H1 (cell line): ENCODE measurements around the gene RRP9. TPM values are rescaled to one million over a fixed set of nuclear protein-coding genes. Genes with fewer than 3 reads are reported as not detected.

Experiments
- ATF2 ChIP-seq: IDR thresholded peaks from 2 replicates; pipeline ENCODE4 v1.6.1; 2012; ENCODE audit warnings: low read length, inconsistent platforms
- ATF3 ChIP-seq: IDR thresholded peaks from 2 replicates; pipeline ENCODE4 v1.6.1; 2011; ENCODE audit warnings: low read depth, mild to moderate bottlenecking, low read length; ENCODE audit not compliant: insufficient read depth
- BACH1 ChIP-seq: IDR thresholded peaks from 2 replicates; pipeline ENCODE4 v1.6.1; 2012; ENCODE audit warnings: low read length, improper control_type of control experiment
- EGR1 ChIP-seq: IDR thresholded peaks from 2 replicates; pipeline ENCODE4 v1.6.1; 2011; ENCODE audit warnings: low read depth, low read length, borderline replicate concordance
- GTF2F1 ChIP-seq: IDR thresholded peaks from 2 replicates; pipeline ENCODE4 v1.6.1; 2012; ENCODE audit warnings: low read depth, low read length, improper control_type of control experiment, borderline replicate concordance
- HDAC6 ChIP-seq: IDR thresholded peaks from one replicate; pipeline ENCODE4 v1.7.1; 2012; ENCODE audit warnings: low read depth, mild to moderate bottlenecking, inconsistent platforms, low read length, moderate library complexity
- RXRA ChIP-seq: IDR thresholded peaks from 2 replicates; pipeline ENCODE4 v1.6.1; 2011; ENCODE audit warnings: low read depth, mild to moderate bottlenecking, low read length, moderate library complexity; ENCODE audit not compliant: insufficient read depth
- SP1 ChIP-seq: IDR thresholded peaks from 2 replicates; pipeline ENCODE4 v1.6.1; 2011; ENCODE audit warnings: low read depth, low read length
- polyA plus RNA-seq, 7 experiments: library from polyadenylated mRNA; depleted of rRNA in 3 of 7; stranded (reverse) in 5 of 7; unstranded in 2 of 7; fragments of >200 nt in 5 of 7; fragments of 200-250 nt in 2 of 7; gene quantifications; 1 replicate in 5 of 7; 2 replicates in 1 of 7; 4 replicates in 1 of 7; pipeline versions ENCODE4 v1.2.1 to v1.2.3, GENCODE V29; 2011 to 2013; ENCODE audit warnings: missing spikeins in 2 of 7, mixed read lengths in 2 of 7
- total RNA-seq: library from RNA; stranded (reverse); fragmentation: NEBNext Ultra II Directional; extraction: Animal tissue kit (Norgen Biotek cat#: 25700); gene quantifications from 2 replicates; pipeline ENCODE4 v1.2.1, GENCODE V29; 2021

Gene RRP9
- total and polyA plus RNA-seq, 2 of the 8 experiments (the other 6 are each of a cell fraction or from before 2014, with no cell fraction given): 55.6 to 68.9 TPM

GRCh38 chr3:51961602-51962569 lies 20.2 kb upstream of the RRP9 start (continued):
- TF ChIP-seq ATF3 (no peak), ATF2 (no peak), SP1 (no peak), RXRA (no peak), BACH1 (no peak), GTF2F1 (no peak), HDAC6 (no peak), EGR1 (no peak)
- TF ChIP-seq, all 59 proteins: peak for 0
